GM12878 (cell line): ENCODE measurements around the gene ECPAS. TPM values are rescaled to one million over a fixed set of nuclear protein-coding genes. Genes with fewer than 3 reads are reported as not detected.

Experiments
- ATAC-seq: fragments of 200-7000 bp; cut with Tn5 transposase; 3 replicates; pipeline ENCODE4 v1.9.1; 2020; ENCODE audit warnings: mild to moderate bottlenecking, moderate library complexity
- BruUV-seq: library from RNA; stranded (reverse); fragments of 400-500 nt; replicated peaks from 2 replicates; lab custom pipeline; 2021; lab: Mats Ljungman, UMichigan
- CTCF ChIA-PET: fragments of 300-600 bp; sonication (Branson Sonifier 250); formaldehyde crosslinking; extraction: SDS; loops from one replicate; lab custom pipeline; 2021; ENCODE audit warnings: inconsistent platforms; lab: Yijun Ruan, JAX
- POLR2A ChIA-PET: fragments of 350-600 bp; formaldehyde crosslinking; extraction: SDS; loops from one replicate; lab custom pipeline; 2021; ENCODE audit warnings: inconsistent platforms; lab: Charles Lee
- RAD21 ChIA-PET: fragments of 300-600 bp; sonication (Branson Sonifier 250); formaldehyde crosslinking; loops from one replicate; lab custom pipeline; 2023; ENCODE audit warnings: antibody characterized with exemption; ENCODE audit not compliant: unreplicated experiment; lab: Charles Lee
- SMC1A ChIA-PET: fragments of 300-600 bp; sonication (Branson Sonifier 250); formaldehyde crosslinking; loops from one replicate; lab custom pipeline; 2023; ENCODE audit not compliant: unreplicated experiment, uncharacterized antibody; lab: Charles Lee
- DNase-seq: peaks from one replicate; pipeline ENCODE4 v3.0.0-alpha.2; 2011; ENCODE audit warnings: low read depth, low spot score
- FAIRE-seq: peaks from 3 replicates; lab custom pipeline; 2011; peaks lifted over from hg19 to GRCh38; lab: Jason Lieb, UNC
- H2AFZ ChIP-seq: 2 replicates; pipeline ENCODE4 v1.6.0; 2011; ENCODE audit warnings: low read depth, low read length, control low read depth; ENCODE audit not compliant: control insufficient read depth
- H3K27ac ChIP-seq: 2 replicates; pipeline ENCODE4 v1.5.1; 2011; ENCODE audit warnings: control low read depth; ENCODE audit not compliant: control insufficient read depth, insufficient read depth
- H3K27me3 ChIP-seq, 2 experiments: replicated peaks in 1 of 2; 2 replicates each; pipeline versions ENCODE4 v1.6.0 to v1.6.1; 2011; ENCODE audit warnings: low read length in 1 of 2; ENCODE audit not compliant: control insufficient read depth in 2 of 2, insufficient read depth in 2 of 2
- H3K36me3 ChIP-seq, 2 experiments: 2 replicates each; pipeline ENCODE4 v1.5.1; 2011; ENCODE audit warnings: low read length in 1 of 2; ENCODE audit not compliant: control insufficient read depth in 2 of 2, insufficient read depth in 2 of 2
- H3K4me1 ChIP-seq: 2 replicates; pipeline ENCODE4 v1.6.1; 2011; ENCODE audit warnings: mild to moderate bottlenecking, low read length, moderate library complexity, mixed read lengths; ENCODE audit not compliant: control insufficient read depth, insufficient read depth
- H3K4me2 ChIP-seq: 2 replicates; pipeline ENCODE4 v1.6.0; 2011; ENCODE audit warnings: control low read depth; ENCODE audit not compliant: control insufficient read depth, insufficient read depth
- H3K4me3 ChIP-seq: fragments of 200-600 bp; sonication (generic); 2 replicates; pipeline ENCODE4 v1.5.1; 2016
- H3K79me2 ChIP-seq: 2 replicates; pipeline ENCODE4 v1.6.0; 2011; ENCODE audit warnings: low read length; ENCODE audit not compliant: control insufficient read depth, insufficient read depth
- H3K9ac ChIP-seq: 2 replicates; pipeline ENCODE4 v1.8.0; 2011; ENCODE audit warnings: low read length, control low read depth, mixed read lengths; ENCODE audit not compliant: control insufficient read depth, insufficient read depth
- H3K9me3 ChIP-seq: replicated peaks from 3 replicates; pipeline ENCODE4 v1.5.1; 2011; ENCODE audit warnings: mild to moderate bottlenecking, low read length; ENCODE audit not compliant: control insufficient read depth, insufficient read depth
- H4K20me1 ChIP-seq: 2 replicates; pipeline ENCODE4 v1.6.0; 2011; ENCODE audit not compliant: control insufficient read depth, insufficient read depth
- ESRRA ChIP-seq: IDR thresholded peaks from 2 replicates; pipeline ENCODE4 v1.6.1; 2012; ENCODE audit warnings: mild to moderate bottlenecking, low read length, improper control_type of control experiment
- GABPA ChIP-seq: IDR thresholded peaks from 2 replicates; pipeline ENCODE4 v1.6.1; 2014; ENCODE audit warnings: antibody characterized with exemption, low read depth, mild to moderate bottlenecking, inconsistent platforms
- NFXL1 ChIP-seq: fragments of 450-650 bp; IDR thresholded peaks from 2 replicates; pipeline ENCODE4 v1.6.1; 2017; ENCODE audit warnings: antibody characterized with exemption, mild to moderate bottlenecking, borderline replicate concordance
- SREBF2 ChIP-seq: IDR thresholded peaks from 2 replicates; pipeline ENCODE4 v1.6.1; 2012; ENCODE audit warnings: mild to moderate bottlenecking, low read length
- WGBS: methylation state at CpG from one replicate; pipeline ENCODE4 v1.1.6; 2016; ENCODE audit warnings: low lambda C conversion rate; ENCODE audit not compliant: insufficient replicate concordance, insufficient coverage; ENCODE audit errors: missing lambda C conversion rate; 5-methylcytosine and 5-hydroxymethylcytosine counted together
- in situ Hi-C: fragments of 300-500 bp; cut with MboI; formaldehyde crosslinking; loops from 9 replicates; pipeline ENCODE4 v1.14.3; 2018; ENCODE audit warnings: mixed read lengths
- intact Hi-C: fragments of 100-400 bp; cut with micrococcal nuclease; formaldehyde crosslinking; loops from one replicate; pipeline ENCODE4 v1.14.2; 2022; ENCODE audit not compliant: unreplicated experiment
- polyA plus RNA-seq, 11 experiments: library from polyadenylated mRNA; depleted of rRNA in 4 of 11; unstranded in 6 of 11; stranded (reverse) in 5 of 11; fragments of >200 nt; fragmentation: Nextera tagmentation in 4 of 11; fragmentation: Illumina TruSeq in 1 of 11; extraction: Ambion mirVana in 4 of 11; extraction: Trizol in 1 of 11; gene quantifications; 1 replicate in 1 of 11; 2 replicates in 10 of 11; pipeline versions ENCODE4 v1.2.1 to v1.2.3, GENCODE V29; 2011 to 2016; ENCODE audit warnings: inconsistent platforms in 2 of 11, missing spikeins in 2 of 11, low read depth in 1 of 11
- total RNA-seq, 4 experiments: library from RNA; depleted of rRNA in 3 of 4; stranded (reverse); fragments of >200 nt in 3 of 4; fragmentation: Illumina TruSeq in 1 of 4; extraction: Trizol in 1 of 4; gene quantifications; 2 replicates each; pipeline versions ENCODE4 v1.2.1 to v1.2.3, GENCODE V29; 2013 to 2021
- TF ChIP-seq, protein P1 (sequence below): fragments of 450-650 bp; IDR thresholded peaks from 2 replicates; pipeline ENCODE4 v1.6.1; 2018; ENCODE audit warnings: borderline replicate concordance, mild to moderate bottlenecking; ENCODE audit not compliant: partially characterized antibody

The ECPAS gene
- total and polyA plus RNA-seq, 10 of the 15 experiments (the other 5 are each of a cell fraction or from before 2014, with no cell fraction given) = 11.2 to 69.8 (median 50.1) TPM

DNA sequence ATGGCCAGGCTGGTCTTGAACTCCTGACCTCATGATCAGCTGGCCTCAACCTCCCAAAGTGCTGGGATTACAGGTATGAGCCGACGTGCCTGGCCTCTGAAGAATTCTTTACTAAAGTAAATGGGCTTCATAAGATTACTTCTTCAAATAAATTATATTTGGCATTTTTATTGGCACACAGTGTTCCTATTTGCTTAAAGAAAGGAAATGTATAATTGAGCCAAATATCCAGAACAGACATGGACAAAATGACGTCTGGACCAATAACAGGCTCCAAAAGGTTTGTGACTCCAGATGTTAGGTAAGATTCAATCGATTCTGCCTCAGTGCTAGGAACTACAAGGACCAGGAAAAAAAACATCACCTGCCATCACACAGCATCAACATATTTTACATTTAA, 40.7 kb downstream of the ECPAS start (continued):
- no peak for TF ChIP-seq SREBF2
- TF ChIP-seq ESRRA = no peak
- TF ChIP-seq NFXL1 = no peak

- Histone ChIP-seq H3K9ac (no peak overlapping the region), H3K27ac (no peak overlapping the region)
- DNase-seq = no peak
- ChIA-PET RAD21 (no interaction called here), CTCF (no interaction called here)
- intact Hi-C loops = no loop called here
- TF ChIP-seq, protein P1, sequence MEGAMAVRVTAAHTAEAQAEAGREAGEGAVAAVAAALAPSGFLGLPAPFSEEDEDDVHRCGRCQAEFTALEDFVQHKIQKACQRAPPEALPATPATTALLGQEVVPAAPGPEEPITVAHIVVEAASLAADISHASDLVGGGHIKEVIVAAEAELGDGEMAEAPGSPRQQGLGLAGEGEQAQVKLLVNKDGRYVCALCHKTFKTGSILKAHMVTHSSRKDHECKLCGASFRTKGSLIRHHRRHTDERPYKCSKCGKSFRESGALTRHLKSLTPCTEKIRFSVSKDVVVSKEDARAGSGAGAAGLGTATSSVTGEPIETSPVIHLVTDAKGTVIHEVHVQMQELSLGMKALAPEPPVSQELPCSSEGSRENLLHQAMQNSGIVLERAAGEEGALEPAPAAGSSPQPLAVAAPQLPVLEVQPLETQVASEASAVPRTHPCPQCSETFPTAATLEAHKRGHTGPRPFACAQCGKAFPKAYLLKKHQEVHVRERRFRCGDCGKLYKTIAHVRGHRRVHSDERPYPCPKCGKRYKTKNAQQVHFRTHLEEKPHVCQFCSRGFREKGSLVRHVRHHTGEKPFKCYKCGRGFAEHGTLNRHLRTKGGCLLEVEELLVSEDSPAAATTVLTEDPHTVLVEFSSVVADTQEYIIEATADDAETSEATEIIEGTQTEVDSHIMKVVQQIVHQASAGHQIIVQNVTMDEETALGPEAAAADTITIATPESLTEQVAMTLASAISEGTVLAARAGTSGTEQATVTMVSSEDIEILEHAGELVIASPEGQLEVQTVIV = no peak
- TF ChIP-seq GABPA = no peak
- TF ChIP-seq, all 136 proteins: peak for 0
- no peaks in the 10 kb centered on the region for H3K4me1 ChIP-seq
- H3K4me3 ChIP-seq = no peak overlapping the region
- in situ Hi-C loops = no loop called here
- H3K27me3 ChIP-seq = no peaks in the 10 kb centered on the region
- H3K79me2 ChIP-seq = no peaks in the 10 kb centered on the region; the same call in 1 of the 2 replicates
- WGBS = 96% methylated on average over 4 of the region's 4 CpGs
- POLR2A ChIA-PET = no interaction called here
- ATAC-seq (no peak), FAIRE-seq (no peak)
- no TSS peak for BruUV-seq
- SMC1A ChIA-PET = interaction anchor here (1.3 kb wide), 1 partner anchor 13 kb away, joined by 4 read pairs; no protein-coding TSS in a partner anchor
- H2AFZ ChIP-seq = no peak overlapping the region
- H3K9me3 ChIP-seq = no peaks in the 10 kb centered on the region
- H4K20me1 ChIP-seq = no peaks in the 10 kb centered on the region
- H3K36me3 ChIP-seq = peaks cover 0 to 16% of the 10 kb centered on the region in 2 experiments
- no peak overlapping the region for H3K4me2 ChIP-seq
These were observed 41.7 kb downstream of the ECPAS start for GRCh38 chr9:111442360-111443027.
